Prostate gland (tissue), 2 donors: ENCODE data around the gene CLNK. TPM values are rescaled to one million over a fixed set of nuclear protein-coding genes. Genes with fewer than 3 reads are reported as not detected.
"Not testable (repeated sequence)": the region's sequence is repeated elsewhere in the genome, so short reads cannot be mapped to it uniquely, and the experiment has no call there.

Experiments
- DNase-seq: peaks from one replicate; pipeline ENCODE4 v3.0.0-alpha.2; 2019; ENCODE audit warnings: low spot score
- H3K27ac ChIP-seq, 2 donors: fragments of 200-600 bp; sonication (generic); 2 replicates each; pipeline ENCODE4 v1.5.1; 2017 to 2019
- H3K27me3 ChIP-seq: fragments of 200-600 bp; sonication (generic); replicated peaks from 2 replicates; pipeline ENCODE4 v1.5.1; 2019; ENCODE audit not compliant: insufficient read depth
- H3K36me3 ChIP-seq, 2 donors: fragments of 200-600 bp; sonication (generic); 1 replicate in 1 of 2; 2 replicates in 1 of 2; pipeline versions ENCODE4 v1.5.1 to v1.8.1; 2017 to 2019
- H3K4me1 ChIP-seq: fragments of 200-600 bp; sonication (generic); replicated peaks from 2 replicates; pipeline ENCODE4 v1.5.1; 2019
- H3K4me3 ChIP-seq, 2 donors: fragments of 200-600 bp; sonication (generic); 2 replicates each; pipeline ENCODE4 v1.5.1; 2017 to 2019
- H3K9me3 ChIP-seq: fragments of 200-600 bp; sonication (generic); 2 replicates; pipeline ENCODE4 v1.5.1; 2017
- CTCF ChIP-seq, 4 experiments: fragments of 200-600 bp in 2 of 4; fragments of 450-650 bp in 2 of 4; sonication (generic) in 2 of 4; IDR thresholded peaks; 1 replicate in 3 of 4; 2 replicates in 1 of 4; pipeline ENCODE4 v1.5.1; 2016 to 2019; ENCODE audit warnings: antibody characterized with exemption in 4 of 4, mild to moderate bottlenecking in 2 of 4, moderate library complexity in 2 of 4
- POLR2A ChIP-seq: fragments of 450-650 bp; IDR thresholded peaks from one replicate; pipeline ENCODE4 v1.6.1; 2016; ENCODE audit warnings: antibody characterized with exemption, mild to moderate bottlenecking
- POLR2AphosphoS5 ChIP-seq: sonication (generic); formaldehyde crosslinking; IDR thresholded peaks from one replicate; pipeline ENCODE4 v1.6.1; 2017; ENCODE audit warnings: antibody characterized with exemption
- WGBS: methylation state at CpG from one replicate; pipeline ENCODE4 v1.1.5; 2018; 5-methylcytosine and 5-hydroxymethylcytosine counted together
- intact Hi-C: fragments of 100-400 bp; cut with DNase I; formaldehyde crosslinking; loops from one replicate; pipeline ENCODE4 v1.14.2; 2022
- total RNA-seq, 2 donors: library from RNA; depleted of rRNA; stranded (reverse); fragments of >200 nt; gene quantifications; one replicate each; pipeline ENCODE4 v1.1.0, GENCODE V29; 2016

CLNK gene
- total RNA-seq, 2 donors from 2014 or later = not detected

GRCh38 chr4:10619220-10619619 is 65.3 kb downstream of the CLNK start:
- H3K27ac ChIP-seq = no peak overlapping the region
- DNase-seq = peak; percentile 71
- WGBS = 17% methylated on average over 6 of the region's 6 CpGs
- H3K27me3 ChIP-seq = no peaks in the 10 kb centered on the region
- H3K36me3 ChIP-seq = no peaks in the 10 kb centered on the region
- TF ChIP-seq POLR2A (no peak), CTCF (IDR thresholded peaks at IDR 0.05) (peak in 3 of 4 experiments; percentile 13 to 31 (median 18)), POLR2AphosphoS5 (no peak)
- intact Hi-C loops = no loop called here
- no peak overlapping the region for H3K4me3 ChIP-seq
- no peaks in the 10 kb centered on the region for H3K9me3 ChIP-seq
- no peaks in the 10 kb centered on the region for H3K4me1 ChIP-seq

- H3K27ac ChIP-seq, H3K4me3 ChIP-seq, H3K4me1 ChIP-seq, H3K9me3 ChIP-seq, DNase-seq, H3K36me3 ChIP-seq, H3K27me3 ChIP-seq, intact Hi-C loops: not testable (repeated sequence)
- WGBS = 97% methylated on average over 8 of the region's 8 CpGs
These were observed 69.6 kb downstream of the CLNK start for GRCh38 chr4:10614926-10615325.

GRCh38 chr4:10613926-10614478 is 70.6 kb downstream of the CLNK start:
- Histone ChIP-seq H3K27ac (no peak overlapping the region), H3K36me3 (no peaks in the 10 kb centered on the region), H3K9me3 (no peaks in the 10 kb centered on the region), H3K4me1 (no peaks in the 10 kb centered on the region), H3K27me3 (no peaks in the 10 kb centered on the region), H3K4me3 (no peak overlapping the region)
- intact Hi-C loops = no loop called here
- no peak for DNase-seq
- TF ChIP-seq POLR2AphosphoS5 (no peak), CTCF (IDR thresholded peaks at IDR 0.05) (no peak), POLR2A (no peak)
- WGBS = 70% methylated on average over 5 of the region's 5 CpGs

GRCh38 chr4:10612476-10612875 is 72.1 kb downstream of the CLNK start:
- TF ChIP-seq CTCF (IDR thresholded peaks at IDR 0.05) = no peak
- TF ChIP-seq POLR2A = no peak
- no peaks in the 10 kb centered on the region for H3K27me3 ChIP-seq
- intact Hi-C loops = no loop called here
- no peak for DNase-seq
- H3K9me3 ChIP-seq = no peaks in the 10 kb centered on the region
- H3K36me3 ChIP-seq = no peaks in the 10 kb centered on the region
- WGBS = 91% methylated on average over 2 of the region's 2 CpGs
- H3K4me1 ChIP-seq = no peaks in the 10 kb centered on the region
- H3K4me3 ChIP-seq = no peak overlapping the region
- no peak overlapping the region for H3K27ac ChIP-seq

GRCh38 chr4:10611673-10612072 is 72.9 kb downstream of the CLNK start:
- Histone ChIP-seq H3K9me3 (no peaks in the 10 kb centered on the region), H3K4me1 (no peaks in the 10 kb centered on the region), H3K4me3 (no peak overlapping the region), H3K27ac (no peak overlapping the region), H3K36me3 (no peaks in the 10 kb centered on the region), H3K27me3 (no peaks in the 10 kb centered on the region)
- DNase-seq = no peak
- intact Hi-C loops = no loop called here
- 45% methylated on average over 3 of the region's 3 CpGs for WGBS
- no peak for TF ChIP-seq POLR2A
- TF ChIP-seq POLR2AphosphoS5 = no peak
- TF ChIP-seq CTCF (IDR thresholded peaks at IDR 0.05) = no peak
